Measurements from ENCODE around the gene WDFY2. TPM values are rescaled to one million over a fixed set of nuclear protein-coding genes. Genes with fewer than 3 reads are reported as not detected.

The WDFY2 gene
- total and polyA plus RNA-seq, 7 donors, result 0.66 to 5.3 (median 1.7) TPM

- Histone ChIP-seq H3K27me3 (ENCODE audit: insufficient read depth in 3 of 3, low read length in 2 of 3) (no peaks in the 10 kb centered on the region), H3K9me3 (no peaks in the 10 kb centered on the region), H3K4me1 (peaks cover 15% of the 10 kb centered on the region), H3K27ac (no peak overlapping the region), H3K36me3 (ENCODE audit: insufficient read depth in 1 of 2, low read depth in 1 of 2) (no peaks in the 10 kb centered on the region), H3K4me3 (no peak overlapping the region)
- no peak for DNase-seq
- TF ChIP-seq CTCF (IDR thresholded peaks at IDR 0.05), result no peak
- ATAC-seq, result no peak
- 67 to 86% (median 74%) methylated on average over 3 of the region's 3 CpGs for WGBS, 3 donors
- intact Hi-C loops (cut with DNase I), result no loop called here
Observed at GRCh38 chr13:51624695-51625345, 40.6 kb downstream of the WDFY2 start.

- Histone ChIP-seq H3K9me3 (no peaks in the 10 kb centered on the region), H3K4me3 (no peak overlapping the region), H3K36me3 (ENCODE audit: insufficient read depth in 1 of 2, low read depth in 1 of 2) (no peaks in the 10 kb centered on the region), H3K27me3 (ENCODE audit: insufficient read depth in 3 of 3, low read length in 2 of 3) (no peaks in the 10 kb centered on the region), H3K27ac (no peak overlapping the region), H3K4me1 (peaks cover 15% of the 10 kb centered on the region)
- ATAC-seq (no peak), DNase-seq (no peak)
- intact Hi-C loops (cut with DNase I), result no loop called here
- WGBS, 3 donors, result 38 to 57% (median 44%) methylated on average over 7 of the region's 7 CpGs
- TF ChIP-seq CTCF (IDR thresholded peaks at IDR 0.05), result no peak
Observed at GRCh38 chr13:51625555-51626345, 41.5 kb downstream of the WDFY2 start.

GRCh38 chr13:51626749-51627148 is 42.5 kb downstream of the WDFY2 start:
- no peaks in the 10 kb centered on the region for H3K36me3 ChIP-seq (ENCODE audit: insufficient read depth in 1 of 2, low read depth in 1 of 2)
- intact Hi-C loops (cut with DNase I), result no loop called here
- H3K4me1 ChIP-seq, result peaks cover 15% of the 10 kb centered on the region
- H3K9me3 ChIP-seq, result no peaks in the 10 kb centered on the region
- WGBS, 3 donors, result 24 to 43% (median 43%) methylated on average over 3 of the region's 3 CpGs
- H3K27me3 ChIP-seq (ENCODE audit: insufficient read depth in 3 of 3, low read length in 2 of 3), result no peaks in the 10 kb centered on the region
- no peak for TF ChIP-seq CTCF (IDR thresholded peaks at IDR 0.05)
- no peak overlapping the region for H3K27ac ChIP-seq
- ATAC-seq (peak in 3 of 4 donors; percentile 49 to 61 (median 53)), DNase-seq (no peak)
- H3K4me3 ChIP-seq, result no peak overlapping the region

- no peaks in the 10 kb centered on the region for H3K36me3 ChIP-seq (ENCODE audit: insufficient read depth in 1 of 2, low read depth in 1 of 2)
- ATAC-seq, result no peak
- no peak overlapping the region for H3K4me3 ChIP-seq
- intact Hi-C loops (cut with DNase I), result no loop called here
- WGBS, 3 donors, result 68 to 80% (median 76%) methylated on average over 21 of the region's 21 CpGs
- H3K4me1 ChIP-seq, result peaks cover 15% of the 10 kb centered on the region
- DNase-seq, result no peak
- no peak overlapping the region for H3K27ac ChIP-seq
- no peaks in the 10 kb centered on the region for H3K9me3 ChIP-seq
- no peaks in the 10 kb centered on the region for H3K27me3 ChIP-seq (ENCODE audit: insufficient read depth in 3 of 3, low read length in 2 of 3)
- no peak for TF ChIP-seq CTCF (IDR thresholded peaks at IDR 0.05)
Observed at GRCh38 chr13:51628059-51628852, 44.0 kb downstream of the WDFY2 start.

Data from psoas muscle (tissue), 8 donors.